Measurements from ENCODE around the gene PPP1R3G.
"Not testable (repeated sequence)": the region's sequence is repeated elsewhere in the genome, so short reads cannot be mapped to it uniquely, and the experiment has no call there.

PPP1R3G gene

GRCh38 chr6:5084781-5085647 is at the start of gene PPP1R3G:
TSS of gene PPP1R3G (plus strand) at chr6:5085341. CDS start at chr6:5085486, 145 bp downstream.
- DNase-seq (ENCODE audit: low spot score): no peak

- DNase-seq (ENCODE audit: low spot score): no peak
These were observed 48.9 kb upstream of the PPP1R3G start for GRCh38 chr6:5036269-5036668.

- no peak for DNase-seq (ENCODE audit: low spot score)
These were observed 43.2 kb upstream of the PPP1R3G start for GRCh38 chr6:5041955-5042354.

GRCh38 chr6:5042436-5042835 is 42.7 kb upstream of the PPP1R3G start:
- DNase-seq (ENCODE audit: low spot score): no peak

GRCh38 chr6:5044866-5045265 is 40.3 kb upstream of the PPP1R3G start:
- no peak for DNase-seq (ENCODE audit: low spot score)

- DNase-seq (ENCODE audit: low spot score): no peak
These were observed 39.7 kb upstream of the PPP1R3G start for GRCh38 chr6:5045416-5045815.

GRCh38 chr6:5046430-5046829 is 38.7 kb upstream of the PPP1R3G start:
- no peak for DNase-seq (ENCODE audit: low spot score)

GRCh38 chr6:5050009-5050408 is 35.1 kb upstream of the PPP1R3G start:
- DNase-seq (ENCODE audit: low spot score): no peak

- no peak for DNase-seq (ENCODE audit: low spot score)
These were observed 33.7 kb upstream of the PPP1R3G start for GRCh38 chr6:5051394-5051793.

- no peak for DNase-seq (ENCODE audit: low spot score)
These were observed 32.1 kb upstream of the PPP1R3G start for GRCh38 chr6:5053038-5053437.

GRCh38 chr6:5053864-5054244 is 31.3 kb upstream of the PPP1R3G start:
- no peak for DNase-seq (ENCODE audit: low spot score)

- DNase-seq (ENCODE audit: low spot score): no peak
These were observed 30.8 kb upstream of the PPP1R3G start for GRCh38 chr6:5054245-5054873.

- no peak for DNase-seq (ENCODE audit: low spot score)
These were observed 30.0 kb upstream of the PPP1R3G start for GRCh38 chr6:5055118-5055517.

GRCh38 chr6:5058254-5058653 is 26.9 kb upstream of the PPP1R3G start:
- DNase-seq (ENCODE audit: low spot score): no peak

GRCh38 chr6:5059036-5059896 is 25.9 kb upstream of the PPP1R3G start:
- DNase-seq (ENCODE audit: low spot score): no peak

- not testable (repeated sequence) for DNase-seq (ENCODE audit: low spot score)
These were observed 24.7 kb upstream of the PPP1R3G start for GRCh38 chr6:5060439-5060838.

GRCh38 chr6:5061152-5061551 is 24.0 kb upstream of the PPP1R3G start:
- no peak for DNase-seq (ENCODE audit: low spot score)

- DNase-seq (ENCODE audit: low spot score): no peak
These were observed 21.5 kb upstream of the PPP1R3G start for GRCh38 chr6:5063617-5064016.

- no peak for DNase-seq (ENCODE audit: low spot score)
These were observed 18.6 kb upstream of the PPP1R3G start for GRCh38 chr6:5066456-5067093.

GRCh38 chr6:5067305-5067704 is 17.8 kb upstream of the PPP1R3G start:
- no peak for DNase-seq (ENCODE audit: low spot score)

- DNase-seq (ENCODE audit: low spot score): no peak
These were observed 16.9 kb upstream of the PPP1R3G start for GRCh38 chr6:5068153-5068751.

GRCh38 chr6:5071216-5071615 is 13.9 kb upstream of the PPP1R3G start:
- no peak for DNase-seq (ENCODE audit: low spot score)

Measured in COLO829 (cell line).